HG02678 (cell line): ENCODE results near the gene AKT3.

Source experiments
- ATAC-seq: cut with Tn5 transposase; IDR thresholded peaks from one replicate; pipeline ENCODE4 v1.9.1; 2021; ENCODE audit warnings: mild to moderate bottlenecking, moderate library complexity; ENCODE audit not compliant: unreplicated experiment

AKT3 gene

GRCh38 chr1:243471754-243472745 is 378.0 kb downstream of the AKT3 start:
- ATAC-seq, result peak; percentile 85

DNA sequence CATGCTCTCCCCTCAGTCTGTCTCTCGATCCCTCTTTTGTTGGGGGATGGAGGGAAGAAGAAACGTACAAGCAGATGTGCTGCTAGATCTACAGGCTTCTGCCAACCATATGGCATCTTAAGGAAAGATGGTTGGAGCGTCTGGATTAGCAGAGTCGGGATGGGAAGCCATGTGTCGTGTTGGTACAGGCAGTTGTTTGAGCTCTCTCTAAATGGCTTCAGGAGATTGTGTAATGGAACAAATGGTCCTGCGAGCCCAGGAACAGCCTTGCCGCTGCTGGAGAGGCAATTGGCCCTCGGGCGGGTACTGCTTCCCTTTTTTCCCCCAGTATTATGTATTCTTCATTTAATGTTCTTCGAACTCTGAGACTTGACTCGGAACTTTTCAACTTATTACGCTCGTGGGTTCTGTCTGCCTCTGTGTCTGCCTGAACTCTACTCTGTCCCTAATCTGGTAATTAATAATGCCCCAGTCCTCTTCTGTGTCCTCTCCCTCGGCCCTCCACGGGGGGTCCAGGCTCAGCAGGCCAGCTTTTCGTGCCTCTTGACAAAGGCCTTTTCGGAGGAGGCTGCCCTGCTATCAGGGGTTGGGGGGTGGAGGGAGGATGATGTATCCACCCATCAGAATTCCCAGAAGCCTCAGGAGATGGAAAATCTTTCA is 378.9 kb downstream of the AKT3 start:
- ATAC-seq, result no peak

DNA sequence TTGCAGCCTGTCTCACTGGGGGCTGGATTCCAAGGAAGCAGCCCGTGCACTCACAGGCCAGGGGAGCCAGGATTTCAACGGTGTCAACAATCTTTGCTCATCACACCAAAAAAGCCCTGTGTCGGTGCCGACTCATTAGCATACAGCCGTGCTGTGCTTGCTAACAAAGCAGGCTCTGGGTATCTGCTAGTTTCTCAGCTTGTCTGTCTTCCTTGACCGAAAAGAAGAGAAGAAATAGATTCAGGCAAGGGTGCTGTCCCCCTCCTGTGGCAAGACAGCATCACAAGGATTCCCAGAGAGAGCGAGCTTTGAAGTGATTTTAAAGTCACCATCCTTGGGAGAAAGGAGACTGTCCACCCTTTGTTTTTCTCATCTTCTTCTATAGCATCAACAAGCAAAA is 379.5 kb downstream of the AKT3 start:
- ATAC-seq, result no peak

DNA sequence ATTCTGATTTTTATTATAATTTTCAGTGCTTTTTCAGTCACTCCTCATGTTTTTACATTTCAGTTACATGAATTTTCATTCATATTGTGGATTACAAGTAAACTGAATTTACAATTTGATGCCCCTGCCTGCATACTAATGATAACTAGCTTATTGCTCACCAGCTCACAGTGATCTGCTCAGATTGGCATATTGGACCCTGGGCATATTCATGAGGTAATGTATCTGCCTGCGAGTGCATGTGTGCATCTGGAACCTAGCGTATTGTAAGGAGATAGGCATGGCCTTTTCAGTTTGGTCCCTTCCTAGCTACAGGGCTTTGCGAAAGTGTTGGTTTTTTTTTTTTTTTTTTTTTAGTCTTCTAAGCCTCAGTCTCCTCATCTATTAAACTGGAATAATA is 380.5 kb downstream of the AKT3 start:
- no peak for ATAC-seq

DNA sequence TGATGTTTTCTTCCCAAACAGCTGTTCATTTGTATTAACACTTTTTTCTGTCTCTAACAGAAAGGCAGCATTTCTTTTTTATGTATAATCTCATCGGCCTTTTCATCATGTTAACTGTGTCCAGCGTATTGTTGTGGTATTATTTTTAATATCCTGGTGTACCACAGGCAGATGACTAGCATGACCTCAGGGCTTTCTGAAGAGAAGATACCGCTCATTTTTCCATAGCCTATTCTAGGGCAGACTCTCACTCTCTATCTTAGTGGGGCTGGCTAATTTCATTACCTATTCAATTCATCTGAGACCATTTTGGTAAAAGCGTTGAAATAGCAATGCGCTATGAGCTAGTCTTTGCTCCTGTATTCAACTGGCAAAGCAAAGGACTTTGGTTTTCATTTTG is 384.3 kb downstream of the AKT3 start:
- ATAC-seq, result no peak

GRCh38 chr1:243465081-243465480 is 385.0 kb downstream of the AKT3 start:
- no peak for ATAC-seq

DNA sequence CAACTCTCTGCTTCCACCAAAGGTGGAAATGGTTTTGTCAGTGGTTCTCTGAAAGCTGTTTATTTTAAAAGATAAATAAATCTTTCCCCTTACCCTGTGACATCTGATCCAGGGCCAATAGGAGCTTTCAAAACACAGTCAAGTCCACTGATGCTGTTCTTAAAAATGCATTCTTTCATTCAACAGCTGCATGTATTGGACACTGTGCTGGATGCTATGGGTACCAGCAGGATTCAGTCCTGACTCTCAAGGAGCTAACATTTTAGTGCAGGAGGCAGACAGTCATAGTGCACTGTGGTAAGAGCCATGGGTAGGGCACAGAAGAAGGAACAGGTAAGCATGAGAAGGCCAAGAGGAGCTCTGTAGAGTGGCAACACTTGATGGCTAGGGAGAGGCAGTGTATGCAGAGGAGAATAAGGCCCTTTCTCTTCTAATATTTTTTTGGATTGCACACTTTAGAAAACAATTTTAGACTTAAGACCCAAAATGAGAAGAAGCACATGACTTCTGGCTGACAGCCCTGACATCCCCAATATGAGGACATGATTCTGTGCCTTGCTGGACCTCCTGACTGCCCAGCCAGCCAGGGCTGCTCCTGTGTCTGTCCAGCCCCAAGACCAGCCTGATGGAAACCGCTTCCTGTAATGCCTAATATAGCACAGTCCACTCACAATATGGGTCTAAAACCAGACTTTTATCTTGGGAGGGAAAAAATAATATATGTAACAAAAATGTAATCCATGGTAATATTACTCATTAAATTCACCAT is 386.9 kb downstream of the AKT3 start:
- ATAC-seq, result no peak

GRCh38 chr1:243461700-243462099 is 388.3 kb downstream of the AKT3 start:
- no peak for ATAC-seq

GRCh38 chr1:243459059-243459458 is 391.0 kb downstream of the AKT3 start:
- peak; percentile 62 for ATAC-seq

DNA sequence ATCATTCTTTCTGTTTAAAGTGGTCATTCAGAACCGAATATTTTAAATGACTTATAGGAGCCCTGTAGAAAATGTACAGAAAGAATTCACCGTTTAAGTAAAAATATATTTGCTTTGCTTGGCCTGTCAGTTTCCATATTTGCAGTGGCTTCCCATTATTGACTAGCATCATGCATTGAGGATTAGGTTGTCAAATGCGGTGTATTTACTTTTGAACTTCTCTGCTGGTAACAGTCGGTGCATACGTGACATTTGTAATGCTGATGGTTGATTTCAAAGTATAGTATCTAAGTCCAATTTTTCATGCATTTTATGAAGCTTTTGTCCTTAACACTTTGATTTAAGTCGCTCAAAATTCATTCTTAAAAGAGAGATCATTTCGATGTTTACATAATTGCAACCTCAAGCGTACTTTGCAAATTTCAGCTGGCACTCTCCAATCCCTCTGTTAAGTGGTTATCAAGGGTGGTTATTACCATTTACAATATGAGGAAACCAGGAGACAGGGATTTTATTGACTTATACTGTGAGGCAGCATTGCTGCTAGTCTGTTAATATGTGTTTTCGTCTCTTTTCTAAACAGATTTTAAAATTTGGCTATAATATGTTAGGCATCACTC is 392.6 kb downstream of the AKT3 start:
- ATAC-seq, result no peak

- no peak for ATAC-seq
Measured at GRCh38 chr1:243455760-243456651, 394.0 kb downstream of the AKT3 start.

DNA sequence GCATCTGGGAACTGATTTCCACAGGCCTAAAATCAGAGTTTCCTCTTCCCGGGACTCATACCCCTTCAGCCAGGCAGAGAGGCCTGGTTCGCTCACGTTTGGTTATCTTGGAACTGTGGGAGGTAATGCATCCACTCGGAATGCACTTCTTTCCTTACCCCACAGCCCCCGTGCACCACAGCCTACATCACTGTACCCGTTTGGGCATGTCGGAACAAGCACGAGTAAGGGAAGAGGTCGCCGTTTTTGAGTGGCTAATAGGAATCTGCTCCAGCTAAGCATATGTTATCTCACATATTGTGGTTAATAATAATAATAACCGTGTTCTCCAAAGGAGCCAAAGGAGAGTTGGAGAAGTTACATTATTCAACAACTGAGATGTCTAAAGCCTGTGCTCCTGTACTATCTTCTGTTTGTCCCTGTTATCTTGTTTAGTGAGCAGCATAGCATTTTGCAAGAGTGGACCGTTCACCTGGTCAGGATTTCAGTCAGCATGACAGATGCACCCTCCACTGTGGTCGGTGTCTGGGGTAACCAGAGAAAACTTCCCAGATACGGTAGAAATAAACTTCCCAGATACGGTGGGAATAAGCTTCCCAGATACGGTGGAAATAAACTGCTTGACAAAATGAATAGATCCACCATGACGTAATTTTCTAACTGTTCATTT is 395.6 kb downstream of the AKT3 start:
- no peak for ATAC-seq

DNA sequence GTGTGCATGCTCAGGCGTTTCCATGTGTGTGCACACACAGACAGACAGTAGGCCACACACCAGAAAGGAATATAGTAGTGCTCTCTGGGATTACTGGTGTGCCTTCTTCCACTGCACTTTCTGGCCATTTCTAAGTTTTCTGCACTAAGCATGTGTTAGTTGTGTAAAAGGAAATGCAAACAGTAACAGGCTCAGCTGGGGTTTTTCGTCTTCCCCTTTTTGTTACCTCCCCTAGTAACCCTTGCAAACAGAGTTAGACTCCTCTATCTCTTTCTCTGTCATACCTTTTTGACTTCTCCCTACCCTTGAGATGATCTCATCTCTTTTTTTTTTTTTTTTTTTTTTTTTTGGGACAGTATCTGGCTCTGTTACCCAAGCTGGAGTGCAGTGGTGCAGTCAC is 398.0 kb downstream of the AKT3 start:
- ATAC-seq, result no peak

DNA sequence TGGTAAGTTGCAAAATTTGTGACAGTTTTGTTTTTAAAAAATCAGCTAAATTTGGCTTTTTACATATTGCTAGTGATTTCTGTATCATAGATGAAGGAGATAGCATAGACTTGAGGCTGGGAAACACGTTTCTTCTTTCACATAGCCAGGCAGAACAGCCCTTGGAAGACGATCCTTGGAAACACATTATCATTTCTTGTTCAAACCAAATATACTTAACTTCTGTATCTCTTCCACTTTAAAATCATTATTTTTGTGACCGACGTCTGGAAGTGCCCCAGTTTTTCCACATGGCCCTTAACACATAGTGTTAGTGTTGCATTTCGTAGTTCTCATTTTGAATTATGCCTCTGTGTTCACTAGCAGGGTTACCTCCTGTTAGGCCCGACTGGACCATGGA is 400.7 kb downstream of the AKT3 start:
- no peak for ATAC-seq

DNA sequence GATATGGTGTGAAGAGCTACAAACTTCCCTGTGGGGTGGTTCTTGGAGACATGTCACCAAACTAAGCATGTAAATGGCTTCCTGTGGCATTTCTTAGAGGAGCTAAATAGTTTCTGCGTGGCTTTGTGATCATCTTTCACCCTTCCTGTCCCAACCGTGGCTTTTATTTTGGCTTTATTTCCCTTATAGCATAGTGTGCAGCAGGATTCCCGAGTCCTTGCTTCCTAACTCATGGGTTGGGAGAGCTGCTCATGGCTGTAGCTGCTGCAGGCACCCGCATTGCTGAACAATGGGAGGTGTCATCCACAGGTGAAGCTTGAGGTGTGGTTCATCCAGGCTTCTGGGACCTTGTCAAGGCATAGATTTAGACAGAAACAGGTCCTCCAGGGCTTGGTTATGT is 402.2 kb downstream of the AKT3 start:
- ATAC-seq, result no peak

GRCh38 chr1:243447347-243447746 is 402.7 kb downstream of the AKT3 start:
- ATAC-seq, result no peak

DNA sequence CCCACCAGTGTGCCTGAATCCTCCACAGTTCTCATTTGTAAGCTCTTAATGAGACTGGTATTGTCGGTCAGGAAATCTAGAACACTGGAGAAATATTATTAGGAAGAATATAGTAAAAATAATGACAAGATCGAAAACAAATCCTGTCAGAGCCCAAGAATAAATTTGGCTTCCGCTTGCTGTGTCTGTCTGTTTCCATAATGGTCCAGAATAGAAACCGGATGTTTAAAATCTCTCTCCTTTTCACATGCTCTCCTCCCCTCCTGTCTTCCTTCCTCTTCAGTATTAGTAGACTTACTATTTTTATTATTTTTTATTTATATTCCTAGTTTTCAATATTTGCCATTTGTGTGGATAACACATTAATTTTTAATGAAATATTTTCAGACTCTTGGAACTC is 406.5 kb downstream of the AKT3 start:
- no peak for ATAC-seq

GRCh38 chr1:243441601-243442000 is 408.4 kb downstream of the AKT3 start:
- no peak for ATAC-seq

- no peak for ATAC-seq
Measured at GRCh38 chr1:243440406-243440805, 409.6 kb downstream of the AKT3 start.
